Uterus (tissue), 2 donors: ENCODE data around the gene TGFA.

Source experiments
- POLR2A ChIP-seq, 2 donors: fragments of 450-650 bp; IDR thresholded peaks; one replicate each; pipeline ENCODE4 v1.6.1; 2016; ENCODE audit warnings: antibody characterized with exemption in 2 of 2, mild to moderate bottlenecking in 1 of 2, moderate library complexity in 1 of 2
- TF ChIP-seq, protein P1 (sequence below), 4 experiments: fragments of 200-600 bp in 2 of 4; fragments of 450-650 bp in 2 of 4; sonication (generic) in 2 of 4; IDR thresholded peaks; one replicate each; pipeline ENCODE4 v1.5.1; 2016 to 2019; ENCODE audit warnings: antibody characterized with exemption in 4 of 4, mild to moderate bottlenecking in 2 of 4, moderate library complexity in 1 of 4

DNA sequence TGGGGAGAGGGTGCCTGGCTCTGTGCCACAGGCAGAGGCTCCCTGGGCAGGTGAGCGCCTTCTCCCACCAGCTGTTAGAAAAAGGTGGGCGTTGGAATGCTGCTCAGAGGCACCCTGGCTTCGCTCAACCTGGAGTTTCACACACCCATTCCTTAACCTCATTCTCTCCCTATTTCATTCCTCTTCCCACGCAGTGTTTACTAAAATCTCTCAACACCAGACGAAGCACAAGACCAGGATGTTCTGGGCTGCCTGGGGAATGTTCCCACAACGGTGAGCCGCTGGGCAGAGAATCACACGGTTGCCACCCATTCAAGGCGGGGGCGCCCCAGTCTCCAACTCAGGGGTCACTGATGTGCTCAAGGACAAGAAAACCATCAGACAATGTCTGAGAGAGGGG lies 64.5 kb downstream of the TGFA start:
- TF ChIP-seq, protein P1, sequence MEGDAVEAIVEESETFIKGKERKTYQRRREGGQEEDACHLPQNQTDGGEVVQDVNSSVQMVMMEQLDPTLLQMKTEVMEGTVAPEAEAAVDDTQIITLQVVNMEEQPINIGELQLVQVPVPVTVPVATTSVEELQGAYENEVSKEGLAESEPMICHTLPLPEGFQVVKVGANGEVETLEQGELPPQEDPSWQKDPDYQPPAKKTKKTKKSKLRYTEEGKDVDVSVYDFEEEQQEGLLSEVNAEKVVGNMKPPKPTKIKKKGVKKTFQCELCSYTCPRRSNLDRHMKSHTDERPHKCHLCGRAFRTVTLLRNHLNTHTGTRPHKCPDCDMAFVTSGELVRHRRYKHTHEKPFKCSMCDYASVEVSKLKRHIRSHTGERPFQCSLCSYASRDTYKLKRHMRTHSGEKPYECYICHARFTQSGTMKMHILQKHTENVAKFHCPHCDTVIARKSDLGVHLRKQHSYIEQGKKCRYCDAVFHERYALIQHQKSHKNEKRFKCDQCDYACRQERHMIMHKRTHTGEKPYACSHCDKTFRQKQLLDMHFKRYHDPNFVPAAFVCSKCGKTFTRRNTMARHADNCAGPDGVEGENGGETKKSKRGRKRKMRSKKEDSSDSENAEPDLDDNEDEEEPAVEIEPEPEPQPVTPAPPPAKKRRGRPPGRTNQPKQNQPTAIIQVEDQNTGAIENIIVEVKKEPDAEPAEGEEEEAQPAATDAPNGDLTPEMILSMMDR (IDR thresholded peaks at IDR 0.05), result no peak
- no peak for TF ChIP-seq POLR2A (IDR thresholded peaks at IDR 0.05)
